Choroid plexus epithelial cell (primary cell): ENCODE results near the gene ECE1.
A peak's percentile ranks its signal among the peaks of the same experiment; 100 is the strongest.

Source experiments
- DNase-seq: peaks from one replicate; pipeline ENCODE4 v3.0.0-alpha.2; 2010; ENCODE audit warnings: low read depth
- H3K4me3 ChIP-seq: 2 replicates; pipeline ENCODE4 v1.5.1; 2011; ENCODE audit warnings: low read depth, mild to moderate bottlenecking, control low read depth, low read length, moderate library complexity
- TF ChIP-seq, protein P1 (sequence below): conservative IDR thresholded peaks from 2 replicates; pipeline ENCODE4 v1.5.1; 2011; ENCODE audit warnings: low read depth, mild to moderate bottlenecking, control low read depth, inconsistent platforms, low read length, moderate library complexity

ECE1 gene

GRCh38 chr1:21246905-21247642 lies 43.2 kb downstream of the ECE1 start:
- DNase-seq = no peak
- no peak overlapping the region for H3K4me3 ChIP-seq
- TF ChIP-seq, protein P1, sequence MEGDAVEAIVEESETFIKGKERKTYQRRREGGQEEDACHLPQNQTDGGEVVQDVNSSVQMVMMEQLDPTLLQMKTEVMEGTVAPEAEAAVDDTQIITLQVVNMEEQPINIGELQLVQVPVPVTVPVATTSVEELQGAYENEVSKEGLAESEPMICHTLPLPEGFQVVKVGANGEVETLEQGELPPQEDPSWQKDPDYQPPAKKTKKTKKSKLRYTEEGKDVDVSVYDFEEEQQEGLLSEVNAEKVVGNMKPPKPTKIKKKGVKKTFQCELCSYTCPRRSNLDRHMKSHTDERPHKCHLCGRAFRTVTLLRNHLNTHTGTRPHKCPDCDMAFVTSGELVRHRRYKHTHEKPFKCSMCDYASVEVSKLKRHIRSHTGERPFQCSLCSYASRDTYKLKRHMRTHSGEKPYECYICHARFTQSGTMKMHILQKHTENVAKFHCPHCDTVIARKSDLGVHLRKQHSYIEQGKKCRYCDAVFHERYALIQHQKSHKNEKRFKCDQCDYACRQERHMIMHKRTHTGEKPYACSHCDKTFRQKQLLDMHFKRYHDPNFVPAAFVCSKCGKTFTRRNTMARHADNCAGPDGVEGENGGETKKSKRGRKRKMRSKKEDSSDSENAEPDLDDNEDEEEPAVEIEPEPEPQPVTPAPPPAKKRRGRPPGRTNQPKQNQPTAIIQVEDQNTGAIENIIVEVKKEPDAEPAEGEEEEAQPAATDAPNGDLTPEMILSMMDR = no peak

- DNase-seq = no peak
- TF ChIP-seq, protein P1 = no peak
- H3K4me3 ChIP-seq = no peak overlapping the region
Observed at GRCh38 chr1:21245688-21246229, 44.5 kb downstream of the ECE1 start.

DNA sequence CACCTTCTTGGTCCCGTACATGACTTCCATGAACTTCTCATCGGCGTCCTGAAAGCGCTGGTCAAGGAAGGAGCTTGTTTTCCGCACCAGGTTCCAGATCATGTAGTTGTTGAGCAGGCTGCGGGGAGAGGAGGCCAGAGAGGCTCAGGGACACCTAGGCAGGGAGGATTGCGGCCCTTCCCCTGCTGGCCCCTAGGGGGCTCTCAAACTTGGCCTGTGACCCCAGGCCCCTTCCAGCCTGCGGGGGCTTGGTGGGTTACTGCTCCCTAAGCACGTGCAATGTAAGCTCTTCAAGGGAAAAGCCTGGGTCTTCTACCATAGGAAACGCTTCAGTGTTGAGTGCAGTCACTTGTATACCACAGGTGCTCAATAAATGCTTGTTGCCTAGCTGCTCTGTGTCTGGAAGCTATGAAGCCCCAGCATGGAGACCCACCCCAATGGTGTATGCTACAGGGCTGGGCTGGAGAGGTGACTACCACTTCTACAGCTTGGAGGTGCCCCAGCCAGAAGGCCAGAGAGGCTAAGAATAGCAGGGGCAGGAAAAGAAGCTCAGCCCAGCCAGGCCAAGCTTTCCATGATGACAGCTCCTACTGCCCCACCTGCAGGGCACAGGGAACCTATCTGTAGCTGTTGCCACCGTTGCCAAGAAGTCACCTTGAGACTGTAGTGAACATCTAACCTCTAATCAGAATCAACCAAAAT lies 45.1 kb downstream of the ECE1 start:
- no peak overlapping the region for H3K4me3 ChIP-seq
- DNase-seq = no peak
- TF ChIP-seq, protein P1 = peak; percentile 50

- TF ChIP-seq, protein P1 = no peak
- no peak for DNase-seq
- no peak overlapping the region for H3K4me3 ChIP-seq
Observed at GRCh38 chr1:21244154-21244553, 46.1 kb downstream of the ECE1 start.

GRCh38 chr1:21242846-21243245 lies 47.4 kb downstream of the ECE1 start:
- DNase-seq = peak; percentile 27
- TF ChIP-seq, protein P1 = no peak
- no peak overlapping the region for H3K4me3 ChIP-seq

DNA sequence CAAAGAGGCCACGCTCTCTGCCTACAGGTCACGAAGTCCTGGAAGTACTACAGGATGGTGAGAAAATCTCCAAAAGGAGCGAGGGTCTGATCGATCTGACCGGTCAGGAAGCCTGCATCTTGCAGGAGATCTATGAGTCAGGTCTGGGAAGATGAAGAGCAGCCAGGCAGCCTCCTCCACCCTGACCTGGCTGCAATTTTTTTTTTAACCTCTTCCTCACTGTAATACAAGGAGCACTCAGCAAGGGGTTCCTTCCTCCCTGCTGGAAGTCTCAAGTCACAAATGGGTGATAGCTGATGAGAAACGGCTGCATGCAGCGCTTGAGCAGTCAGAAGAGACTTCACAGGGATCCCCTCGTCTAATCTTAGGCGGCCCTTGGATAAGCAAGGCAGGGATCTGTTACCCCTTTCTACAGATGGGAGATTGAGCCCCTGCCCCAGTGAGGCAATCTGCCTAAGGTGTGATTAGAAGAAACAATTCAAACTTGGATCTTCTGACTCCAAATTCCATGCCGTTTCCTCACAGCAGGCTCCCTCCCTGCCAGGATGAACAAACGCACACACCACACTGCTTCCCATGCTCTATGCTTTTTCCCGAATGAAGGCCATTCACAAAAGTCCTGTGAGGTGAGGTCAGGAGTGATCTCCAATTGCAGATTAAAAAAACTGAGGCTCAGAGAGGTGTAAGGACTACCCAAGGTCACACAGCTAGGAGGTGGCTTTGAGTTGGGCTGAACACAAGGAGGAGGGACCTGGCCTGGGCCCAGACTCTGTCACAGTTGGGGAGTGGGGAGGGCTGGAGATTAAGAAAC lies 48.3 kb downstream of the ECE1 start:
- peak; percentile 57 for DNase-seq
- H3K4me3 ChIP-seq = no peak overlapping the region
- TF ChIP-seq, protein P1 = no peak
